ENCODE data around the gene SP140.
A peak's percentile ranks its signal among the peaks of the same experiment; 100 is the strongest.
"Not testable (repeated sequence)": the region's sequence is repeated elsewhere in the genome, so short reads cannot be mapped to it uniquely, and the experiment has no call there.

Gene SP140

GRCh38 chr2:230225486-230225885 lies at the start of gene SP140:
Gene SP140 (plus strand): TSS chr2:230225736. CDS start chr2:230225845, 109 bp downstream.
- no peak for DNase-seq (ENCODE audit: low spot score)

DNA sequence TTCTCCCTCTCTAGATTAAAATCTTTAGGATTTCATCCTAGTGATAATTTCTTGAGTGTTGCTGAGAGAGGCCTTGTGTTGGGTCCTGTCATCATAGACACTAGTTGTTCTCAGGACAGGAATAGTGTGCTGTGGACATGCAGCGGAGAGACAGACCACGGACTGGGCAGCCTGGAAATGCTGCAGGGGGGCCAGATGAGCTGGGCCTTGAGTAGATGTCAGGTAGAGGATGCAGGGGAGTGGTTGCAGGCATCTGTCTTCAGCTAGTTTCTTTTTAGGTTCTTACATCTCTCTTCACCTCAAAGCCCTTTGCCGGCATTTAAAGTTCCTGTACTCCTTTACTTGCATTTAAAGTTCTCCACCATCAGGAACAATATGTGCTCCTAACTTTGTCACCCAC lies 48.5 kb upstream of the SP140 start:
- DNase-seq (ENCODE audit: low spot score) = no peak

DNA sequence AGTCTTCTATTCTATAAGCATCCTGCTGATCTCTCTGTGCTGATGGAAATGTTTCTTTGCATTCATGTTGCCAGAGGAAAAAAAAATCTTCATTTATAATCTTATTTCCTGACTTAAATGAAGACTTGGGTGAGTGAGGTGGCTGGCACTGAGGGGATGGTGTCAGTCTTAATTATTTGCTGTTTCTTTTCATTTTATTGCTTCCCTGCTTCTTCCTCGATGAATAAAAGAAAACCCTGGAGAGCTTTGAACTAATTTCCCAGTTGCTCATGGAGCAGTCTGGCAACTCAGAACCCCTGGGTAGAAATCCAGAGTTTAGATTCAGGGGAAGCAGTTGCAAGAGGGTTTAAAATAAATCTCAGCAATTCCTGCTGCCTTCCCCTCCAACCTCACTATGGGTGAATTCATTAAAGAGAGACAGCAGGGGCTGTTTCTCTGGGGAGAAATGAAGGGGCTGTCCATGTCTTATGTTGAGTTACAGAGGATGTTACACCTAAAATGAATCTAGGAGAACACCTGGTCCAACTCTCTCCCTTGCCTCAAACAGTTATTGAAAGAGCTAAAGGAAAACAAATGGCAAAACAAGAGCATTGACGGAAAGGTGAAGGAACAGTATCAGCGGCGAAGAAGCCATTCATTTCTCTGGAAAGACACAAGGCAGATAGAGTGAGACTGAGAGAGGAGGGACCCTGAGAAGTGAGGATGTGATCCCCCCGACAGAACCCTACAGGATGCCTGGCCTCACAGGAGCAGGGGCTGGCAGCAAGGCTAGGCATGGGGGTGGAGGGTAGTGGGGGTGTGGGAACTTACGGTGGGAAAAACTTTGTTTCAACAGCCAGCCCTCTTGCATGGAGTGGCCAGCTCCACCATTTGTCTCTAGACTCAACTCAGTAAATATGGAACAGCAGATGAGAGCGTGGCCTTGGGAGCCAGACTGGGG lies 46.7 kb upstream of the SP140 start:
- no peak for DNase-seq (ENCODE audit: low spot score)

DNA sequence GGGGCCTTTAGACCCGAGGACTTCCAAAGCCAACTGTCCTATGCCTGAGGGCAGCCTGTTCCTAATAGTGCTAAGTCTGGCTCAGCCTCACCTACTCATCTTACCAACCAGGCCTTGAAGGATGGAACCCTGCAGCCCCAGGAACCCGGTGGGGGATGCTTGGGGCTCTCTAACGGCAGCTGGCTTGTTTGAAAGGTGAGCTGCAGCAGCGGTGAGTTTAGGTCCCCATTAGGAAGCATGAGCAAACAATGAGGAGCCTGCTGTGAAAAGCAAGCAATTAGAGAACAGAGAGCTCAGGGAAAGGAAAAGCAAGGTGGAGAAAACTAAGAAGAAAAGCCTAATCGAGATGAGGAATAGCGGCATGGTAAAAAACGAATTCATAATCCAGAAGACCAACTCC lies 45.6 kb upstream of the SP140 start:
- no peak for DNase-seq (ENCODE audit: low spot score)

- DNase-seq (ENCODE audit: low spot score) = no peak
Measured at GRCh38 chr2:230181195-230181594, 44.3 kb upstream of the SP140 start.

DNA sequence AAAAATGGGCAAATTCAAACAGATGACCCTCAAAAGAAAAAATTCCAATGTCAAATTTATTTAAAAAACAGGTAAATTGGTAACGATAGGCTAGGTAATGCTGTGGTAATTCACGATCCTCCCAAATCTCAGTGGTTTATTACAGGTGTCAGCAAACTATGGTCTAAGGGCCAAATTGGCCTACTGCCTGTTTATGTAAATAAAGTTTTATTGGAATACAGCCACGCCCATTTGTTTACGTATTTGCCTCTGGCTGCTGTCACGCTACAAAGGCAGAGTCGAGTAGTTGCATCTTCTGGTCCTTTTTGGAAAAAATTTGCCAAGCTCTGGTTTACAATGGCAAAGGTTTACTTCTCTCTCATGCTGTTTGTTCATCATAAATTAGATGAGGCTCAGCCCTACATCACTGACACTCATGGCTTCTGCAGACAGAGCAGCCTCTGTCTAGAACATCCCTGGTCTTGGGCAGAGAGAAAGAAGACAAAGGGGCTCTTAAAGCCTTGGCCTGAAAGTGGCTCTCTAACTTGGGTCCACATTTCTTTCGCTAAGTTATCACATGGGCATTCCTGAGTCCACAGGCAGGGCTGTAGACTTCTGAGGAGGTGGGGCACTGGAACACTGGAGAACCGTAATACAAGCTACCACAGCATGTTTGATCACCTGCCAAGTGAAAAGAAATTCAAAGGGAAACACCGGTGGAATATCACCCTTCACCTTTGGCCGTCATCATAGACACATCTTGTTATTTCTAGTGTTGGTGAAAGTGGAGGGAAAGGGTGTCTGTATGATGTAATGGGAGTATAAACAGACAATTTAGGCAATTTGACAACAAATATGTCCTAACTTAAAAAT lies 40.6 kb upstream of the SP140 start:
- peak; percentile 26 for DNase-seq (ENCODE audit: low spot score)

DNA sequence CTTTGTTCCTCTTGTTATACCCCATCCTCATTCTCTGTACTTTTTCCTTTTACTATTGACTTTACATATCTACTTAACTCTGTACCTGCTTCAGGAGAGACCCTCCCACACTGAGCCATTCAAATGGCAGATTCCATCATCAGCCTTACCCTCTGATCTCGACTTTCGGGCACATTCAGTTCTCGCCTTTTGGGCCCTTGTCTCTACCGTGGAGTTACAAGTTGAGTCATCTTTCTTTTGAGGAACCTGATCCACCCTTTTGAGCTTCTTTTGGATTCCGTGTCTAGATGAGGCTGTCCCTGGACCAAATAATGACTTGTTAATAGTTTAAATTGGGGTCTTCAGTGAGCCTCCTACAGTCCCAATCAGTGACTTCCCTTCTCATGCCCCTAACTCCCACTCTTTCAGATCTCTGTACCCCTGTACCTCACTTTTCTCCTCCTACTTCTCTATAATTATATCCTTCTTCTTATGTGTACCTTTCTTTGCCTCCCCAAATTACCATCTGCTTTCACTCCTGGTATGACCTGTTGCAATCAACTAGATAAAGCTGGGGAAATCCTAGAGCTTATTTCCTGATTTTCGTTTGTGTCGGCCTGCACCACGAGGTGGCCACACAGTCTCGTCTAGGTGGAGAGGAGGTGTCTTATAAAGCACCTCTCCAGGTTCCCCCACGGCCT lies 23.0 kb upstream of the SP140 start:
- DNase-seq (ENCODE audit: low spot score) = no peak

- DNase-seq (ENCODE audit: low spot score) = no peak
Measured at GRCh38 chr2:230203110-230203676, 22.3 kb upstream of the SP140 start.

GRCh38 chr2:230205034-230205433 lies 20.5 kb upstream of the SP140 start:
- DNase-seq (ENCODE audit: low spot score) = no peak

DNA sequence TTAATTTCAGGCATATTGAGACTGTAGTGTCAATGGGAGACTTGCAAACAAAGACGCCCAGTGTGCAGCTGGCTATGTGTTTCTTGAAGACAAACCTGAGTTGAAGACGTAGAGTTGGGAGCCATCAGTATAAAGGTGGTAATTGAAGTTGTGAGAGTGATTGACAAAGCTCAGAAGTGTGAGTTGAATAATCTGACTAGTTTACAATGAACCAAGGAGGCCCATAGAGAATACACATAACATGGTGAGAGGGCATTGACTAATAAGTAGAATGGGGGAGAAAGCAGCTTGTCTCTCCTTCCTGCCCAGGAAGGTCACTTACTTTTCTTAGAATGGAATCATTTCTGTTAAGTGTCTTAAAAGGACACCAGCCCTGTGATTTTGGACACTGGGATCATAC lies 19.8 kb upstream of the SP140 start:
- no peak for DNase-seq (ENCODE audit: low spot score)

DNA sequence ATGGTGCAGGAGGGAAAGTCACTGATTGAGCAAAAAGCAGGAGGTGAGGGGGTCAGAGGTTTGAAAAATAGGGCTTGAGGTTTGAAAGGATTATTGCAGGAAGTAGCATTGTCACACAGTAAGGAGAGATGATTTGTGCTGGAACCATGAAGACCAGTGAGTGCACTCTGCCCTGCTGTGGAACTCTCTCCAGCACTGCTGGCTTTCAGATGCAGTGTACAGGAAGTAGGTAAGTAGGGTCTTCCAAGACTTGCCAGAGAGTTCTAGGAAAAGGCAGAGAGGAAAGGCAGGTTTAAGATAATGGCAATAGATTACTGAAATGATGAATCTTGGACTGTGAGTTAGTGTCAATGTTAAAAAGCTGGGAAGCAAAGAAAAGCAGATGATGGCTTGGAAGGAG lies 17.0 kb upstream of the SP140 start:
- no peak for DNase-seq (ENCODE audit: low spot score)

GRCh38 chr2:230209422-230210051 lies 16.0 kb upstream of the SP140 start:
- DNase-seq (ENCODE audit: low spot score) = no peak

DNA sequence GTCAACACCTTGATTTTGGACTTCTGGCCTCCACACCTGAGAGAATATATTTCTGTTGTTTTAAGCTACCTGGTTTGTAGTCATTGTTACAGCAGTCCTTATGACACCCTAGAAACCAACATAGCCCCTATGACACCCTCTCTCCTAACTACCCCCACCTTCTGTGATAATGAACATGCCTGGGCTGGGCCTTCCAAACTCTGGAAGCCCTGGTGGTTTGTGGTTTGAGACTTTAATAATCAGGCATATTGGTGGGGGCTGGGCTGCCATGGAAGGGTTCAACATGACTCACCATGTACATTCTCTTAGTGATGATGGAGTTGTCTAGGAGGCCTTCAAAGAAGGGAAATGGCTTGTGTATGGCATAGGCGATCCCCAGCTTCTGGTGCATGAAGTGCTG lies 9.0 kb upstream of the SP140 start:
- no peak for DNase-seq (ENCODE audit: low spot score)

DNA sequence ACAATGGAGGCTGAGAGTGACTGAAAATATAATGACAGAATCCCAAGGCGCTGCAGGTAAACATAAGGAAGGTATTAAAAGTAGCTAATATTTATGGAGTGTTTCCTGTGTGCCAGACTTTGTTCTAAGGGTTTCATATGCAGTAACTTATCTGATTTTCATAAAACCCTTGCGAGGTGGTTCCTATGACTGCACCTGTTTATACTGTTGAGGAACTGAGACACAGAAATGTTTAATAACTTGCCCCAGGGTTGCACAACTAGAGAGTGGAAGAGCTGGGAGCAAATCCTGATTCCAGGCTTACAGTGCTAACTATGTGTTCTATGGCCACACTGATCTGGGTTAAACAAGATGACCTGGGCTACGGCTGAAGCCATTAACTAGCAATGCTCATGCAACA lies 8.1 kb upstream of the SP140 start:
- DNase-seq (ENCODE audit: low spot score) = no peak

DNA sequence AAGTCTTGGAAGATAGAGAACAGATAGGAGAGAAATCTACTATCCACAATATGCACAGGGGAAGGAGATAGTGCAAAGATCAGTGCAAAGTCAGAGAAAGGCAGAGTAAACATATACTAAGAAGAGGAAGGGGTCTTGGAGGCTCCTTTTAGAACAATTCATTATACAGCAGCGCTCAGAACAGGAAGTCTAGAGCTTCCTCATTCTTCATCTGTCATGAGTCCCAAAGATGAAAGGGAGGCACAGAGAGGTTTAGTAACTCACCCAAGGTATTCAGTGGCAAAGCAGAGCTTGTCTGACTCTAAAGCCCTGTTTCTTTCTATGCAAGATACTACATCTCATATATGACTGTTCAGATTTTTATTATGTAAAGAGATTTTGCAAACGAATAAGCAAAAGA lies 7.1 kb upstream of the SP140 start:
- no peak for DNase-seq (ENCODE audit: low spot score)

DNA sequence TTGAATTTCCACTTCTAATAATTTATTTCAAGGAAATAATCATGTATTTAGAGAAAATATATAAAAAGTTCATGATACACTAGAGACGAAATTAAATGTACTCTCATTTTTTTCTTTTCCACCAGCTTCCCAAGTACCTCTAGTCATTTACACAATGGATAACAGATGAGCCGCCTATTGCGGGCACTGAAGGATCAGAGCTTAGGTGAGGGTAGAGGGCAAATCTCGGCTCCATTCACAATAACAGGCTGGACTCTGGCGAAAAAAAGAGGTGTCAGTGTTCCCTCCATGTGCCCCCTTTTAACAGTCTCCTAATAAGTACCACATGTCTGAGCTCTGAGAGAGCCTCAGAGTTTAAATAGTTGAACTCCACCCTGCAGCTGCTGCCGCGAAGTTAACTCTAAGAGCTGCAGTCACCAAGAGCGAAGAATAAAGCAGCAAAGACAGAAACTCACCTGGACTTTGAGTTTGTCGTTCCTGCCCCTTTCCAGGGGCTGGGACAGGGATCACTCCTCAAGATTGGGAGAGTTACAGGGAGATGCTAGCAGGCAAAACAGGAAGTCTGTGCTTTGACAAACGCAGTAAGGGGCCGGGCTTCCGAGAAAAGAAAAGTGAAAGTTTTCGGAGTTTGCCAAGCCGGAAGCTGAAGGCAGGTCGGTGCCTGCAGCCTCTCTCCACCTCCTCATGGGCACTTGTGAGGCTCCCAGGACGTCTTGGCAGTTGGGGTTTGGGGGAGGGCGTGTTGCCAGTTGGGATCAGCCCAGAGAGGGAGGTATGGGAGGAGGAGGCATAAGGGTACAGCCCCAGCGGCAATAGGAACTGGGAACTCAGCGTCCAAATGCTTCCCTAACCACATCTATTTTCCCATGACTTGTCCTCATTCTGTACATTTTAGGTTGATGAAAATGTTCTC lies 5.9 kb upstream of the SP140 start, which contains the start of gene SP110:
TSS of gene SP110 (minus strand) at position 566 of the 913 bp plus-strand sequence. CDS start 3,057 bp downstream, outside the sequence.
- peak; percentile 78 for DNase-seq (ENCODE audit: low spot score)

DNA sequence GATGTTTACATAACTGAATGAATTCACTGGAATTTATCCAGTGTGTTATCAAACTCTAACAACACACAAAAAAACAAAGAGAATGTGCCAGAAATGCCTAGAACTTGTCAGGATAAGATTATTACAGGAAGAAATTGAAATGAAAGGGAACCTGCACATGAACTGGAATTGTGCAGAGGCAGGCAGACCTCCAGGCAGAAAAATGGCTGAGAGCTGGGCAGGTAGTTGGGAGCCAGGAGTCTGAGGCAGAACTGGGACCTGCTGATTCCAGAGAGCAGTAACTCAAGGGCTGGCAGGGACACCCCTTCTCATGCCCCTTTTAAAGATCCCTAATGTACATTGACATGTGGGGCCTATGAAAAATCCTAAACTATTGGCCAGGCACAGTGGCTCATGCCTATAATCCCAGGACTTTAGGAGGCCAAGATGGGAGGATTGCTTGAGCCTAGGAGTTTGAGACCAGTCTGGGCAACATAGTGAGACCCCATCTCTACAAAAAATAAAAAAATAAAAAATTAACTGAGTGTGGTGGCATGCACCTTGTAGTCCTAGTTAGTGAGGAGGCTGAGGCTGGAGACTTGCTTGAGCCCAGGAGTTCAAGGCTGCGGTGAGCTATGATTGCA lies 5.1 kb upstream of the SP140 start:
- DNase-seq (ENCODE audit: low spot score) = no peak

DNA sequence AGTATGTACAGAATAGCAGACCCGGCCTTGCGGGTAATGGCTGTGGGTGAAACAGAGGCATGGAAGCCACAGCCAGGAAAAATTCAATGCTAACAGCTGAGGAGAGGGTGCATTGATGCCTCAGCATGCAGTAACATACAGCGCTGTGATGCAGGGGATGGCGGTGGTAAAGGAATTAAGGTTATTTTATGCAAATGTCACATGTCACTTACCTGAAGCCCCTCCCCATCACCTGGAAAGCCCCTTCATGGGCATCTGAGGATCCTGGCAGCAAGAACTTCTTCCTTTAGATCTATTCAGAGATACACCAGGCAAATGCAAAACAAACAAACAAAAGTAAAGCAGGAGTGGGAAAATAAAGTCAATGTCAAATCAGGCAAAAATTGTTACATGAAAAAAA lies 4.0 kb upstream of the SP140 start:
- DNase-seq (ENCODE audit: low spot score) = no peak

GRCh38 chr2:230222829-230223228 lies 2.7 kb upstream of the SP140 start:
- not testable (repeated sequence) for DNase-seq (ENCODE audit: low spot score)

DNA sequence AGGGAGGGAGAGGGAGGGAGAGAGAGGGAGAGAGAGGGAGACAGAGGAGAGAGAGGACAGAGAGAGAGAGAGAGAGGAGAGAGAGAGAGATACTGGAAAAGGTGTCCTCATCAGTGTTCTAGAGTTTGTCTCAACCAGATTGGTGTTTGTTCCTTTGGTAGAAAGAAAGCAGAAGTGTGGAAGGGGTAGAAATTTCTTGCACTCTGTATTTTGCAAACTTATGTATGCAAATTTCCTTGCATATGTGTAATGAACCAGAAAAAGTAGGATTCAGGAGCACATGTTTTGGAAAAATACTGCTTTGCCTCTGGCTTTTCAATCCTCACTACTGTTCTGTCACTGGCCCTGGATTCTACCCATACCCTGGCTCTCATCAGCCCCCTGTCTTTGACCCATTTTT lies 1.1 kb upstream of the SP140 start:
- DNase-seq (ENCODE audit: low spot score) = no peak
